DMS79 (cell line): ENCODE results near the gene KDM2A.

Experiments used
- DNase-seq: peaks from one replicate; lab custom pipeline; 2025; lab: John Stamatoyannopoulos, UW

The KDM2A gene

GRCh38 chr11:67272327-67273259 is 153.5 kb downstream of the KDM2A start:
- DNase-seq: no peak

- no peak for DNase-seq
These were observed 154.4 kb downstream of the KDM2A start for GRCh38 chr11:67273260-67273990.

GRCh38 chr11:67274768-67275605 is 155.9 kb downstream of the KDM2A start:
- no peak for DNase-seq

GRCh38 chr11:67275606-67276409 is 156.7 kb downstream of the KDM2A start:
- DNase-seq: no peak

- DNase-seq: no peak
These were observed 157.7 kb downstream of the KDM2A start for GRCh38 chr11:67276781-67277230.

- no peak for DNase-seq
These were observed 158.3 kb downstream of the KDM2A start for GRCh38 chr11:67277231-67277961.

GRCh38 chr11:67278135-67278938 is 159.3 kb downstream of the KDM2A start:
- no peak for DNase-seq

- no peak for DNase-seq
These were observed 160.0 kb downstream of the KDM2A start for GRCh38 chr11:67278939-67279588.

GRCh38 chr11:67279589-67280340 is 160.7 kb downstream of the KDM2A start:
- DNase-seq: no peak

GRCh38 chr11:67280341-67280787 is 161.3 kb downstream of the KDM2A start:
- DNase-seq: no peak

- DNase-seq: no peak
These were observed 161.9 kb downstream of the KDM2A start for GRCh38 chr11:67280788-67281551.

- no peak for DNase-seq
These were observed 162.6 kb downstream of the KDM2A start for GRCh38 chr11:67281552-67282150.

- no peak for DNase-seq
These were observed 163.3 kb downstream of the KDM2A start for GRCh38 chr11:67282155-67282875.

- DNase-seq: no peak
These were observed 163.9 kb downstream of the KDM2A start for GRCh38 chr11:67282876-67283371.

GRCh38 chr11:67283481-67283963 is 164.5 kb downstream of the KDM2A start:
- no peak for DNase-seq
